T-helper 22 cell (primary cell): ENCODE results near the gene BAZ1B.
"Not testable (repeated sequence)": the region's sequence is repeated elsewhere in the genome, so short reads cannot be mapped to it uniquely, and the experiment has no call there.

Experiments used
- DNase-seq: peaks from one replicate; pipeline ENCODE4 v3.0.0-alpha.2; 2020; ENCODE audit warnings: low read depth

The BAZ1B gene

GRCh38 chr7:73503229-73503628 lies 18.9 kb downstream of the BAZ1B start:
- no peak for DNase-seq

GRCh38 chr7:73496626-73497025 lies 25.5 kb downstream of the BAZ1B start:
- no peak for DNase-seq

GRCh38 chr7:73495507-73495906 lies 26.6 kb downstream of the BAZ1B start:
- DNase-seq = not testable (repeated sequence)

GRCh38 chr7:73489976-73490375 lies 32.1 kb downstream of the BAZ1B start:
- DNase-seq = no peak

GRCh38 chr7:73487486-73487885 lies 34.6 kb downstream of the BAZ1B start:
- DNase-seq = no peak

GRCh38 chr7:73483171-73483570 lies 38.9 kb downstream of the BAZ1B start:
- DNase-seq = no peak

GRCh38 chr7:73482746-73483145 lies 39.3 kb downstream of the BAZ1B start:
- no peak for DNase-seq

GRCh38 chr7:73481521-73481920 lies 40.6 kb downstream of the BAZ1B start:
- DNase-seq = not testable (repeated sequence)

- DNase-seq = no peak
Measured at GRCh38 chr7:73478549-73478948, 43.5 kb downstream of the BAZ1B start.

- DNase-seq = no peak
Measured at GRCh38 chr7:73477376-73477775, 44.7 kb downstream of the BAZ1B start.

- no peak for DNase-seq
Measured at GRCh38 chr7:73470208-73470607, 51.9 kb downstream of the BAZ1B start.

- not testable (repeated sequence) for DNase-seq
Measured at GRCh38 chr7:73467046-73467445, 55.0 kb downstream of the BAZ1B start.

- no peak for DNase-seq
Measured at GRCh38 chr7:73466112-73466511, 56.0 kb downstream of the BAZ1B start.

GRCh38 chr7:73463966-73464365 lies 58.1 kb downstream of the BAZ1B start:
- DNase-seq = no peak

- no peak for DNase-seq
Measured at GRCh38 chr7:73463260-73463659, 58.8 kb downstream of the BAZ1B start.

- DNase-seq = no peak
Measured at GRCh38 chr7:73461782-73462285, 60.3 kb downstream of the BAZ1B start.

- no peak for DNase-seq
Measured at GRCh38 chr7:73454424-73454823, 67.7 kb downstream of the BAZ1B start.

- no peak for DNase-seq
Measured at GRCh38 chr7:73452999-73453635, 69.0 kb downstream of the BAZ1B start.

GRCh38 chr7:73451780-73452398 lies 70.2 kb downstream of the BAZ1B start:
- no peak for DNase-seq

GRCh38 chr7:73449422-73449821 lies 72.7 kb downstream of the BAZ1B start:
- DNase-seq = no peak

GRCh38 chr7:73448609-73449008 lies 73.5 kb downstream of the BAZ1B start:
- DNase-seq = no peak

- DNase-seq = no peak
Measured at GRCh38 chr7:73447121-73447733, 74.9 kb downstream of the BAZ1B start.

GRCh38 chr7:73446682-73447081 lies 75.4 kb downstream of the BAZ1B start:
- no peak for DNase-seq
